Peyer's patch (tissue), 4 donors: ENCODE results near the gene KYNU.

Source experiments
- CTCF ChIP-seq, 6 experiments: fragments of 450-650 bp in 4 of 6; fragments of 200-600 bp in 2 of 6; sonication (generic) in 1 of 6; IDR thresholded peaks; one replicate each; pipeline ENCODE4 v1.5.1; 2017 to 2019; ENCODE audit warnings: antibody characterized with exemption in 6 of 6, mild to moderate bottlenecking in 3 of 6, moderate library complexity in 1 of 6
- POLR2A ChIP-seq, 2 donors: fragments of 450-650 bp; IDR thresholded peaks; one replicate each; pipeline ENCODE4 v1.5.1; 2017; ENCODE audit warnings: antibody characterized with exemption in 2 of 2, mild to moderate bottlenecking in 2 of 2, moderate library complexity in 2 of 2

- TF ChIP-seq POLR2A (IDR thresholded peaks at IDR 0.05) (no peak), CTCF (IDR thresholded peaks at IDR 0.05) (no peak)
Observed at GRCh38 chr2:142857256-142858164, 20.0 kb upstream of the KYNU start.
